Coronary artery (tissue), 2 donors: ENCODE results near the gene SYNDIG1.

Experiments used
- DNase-seq: peaks from one replicate; pipeline ENCODE4 v3.0.0-alpha.2; 2017; ENCODE audit warnings: low spot score
- H3K27ac ChIP-seq, 2 donors: fragments of 200-600 bp; sonication (generic); one replicate each; pipeline ENCODE4 v1.5.1; 2016 to 2019
- H3K4me3 ChIP-seq: fragments of 200-600 bp; sonication (generic); 2 replicates; pipeline ENCODE4 v1.5.1; 2016; ENCODE audit warnings: mild to moderate bottlenecking, moderate library complexity
- TF ChIP-seq, protein P1 (sequence below): fragments of 200-600 bp; sonication (generic); IDR thresholded peaks from one replicate; pipeline ENCODE4 v1.5.1; 2019; ENCODE audit warnings: antibody characterized with exemption

Gene SYNDIG1

DNA sequence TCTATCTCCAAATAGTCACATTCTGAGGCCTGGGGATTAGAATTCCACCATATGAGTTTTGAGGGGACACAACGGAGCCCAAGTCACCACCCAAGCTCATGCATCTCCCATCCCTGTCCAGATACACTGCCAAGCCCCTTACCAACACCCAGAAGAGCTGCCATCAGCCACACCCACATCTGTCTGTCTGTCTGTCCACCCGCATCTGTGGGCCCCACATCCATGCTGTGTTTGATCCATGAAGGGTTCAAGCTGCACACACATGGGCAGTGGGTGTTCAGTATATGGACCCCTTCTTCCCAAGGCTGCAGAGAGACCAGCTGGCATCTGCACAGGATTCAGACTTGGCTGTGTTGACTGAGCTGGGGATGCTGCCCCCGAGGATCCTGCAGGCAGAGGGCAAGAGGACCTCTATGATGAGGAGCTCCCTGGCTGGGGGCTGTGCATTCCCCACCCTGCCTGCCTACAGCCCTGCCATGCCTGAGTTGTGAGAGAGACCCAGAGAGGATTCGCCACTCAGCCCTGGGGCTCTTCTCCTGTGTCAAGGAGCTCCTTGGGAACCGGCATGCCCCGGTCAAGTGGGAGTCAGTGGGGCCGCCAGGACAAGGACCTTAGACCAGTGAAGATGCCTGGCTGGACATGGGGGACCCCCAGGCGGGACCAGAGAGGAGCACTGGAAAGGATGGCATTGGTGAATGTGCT lies 206.4 kb downstream of the SYNDIG1 start:
- Histone ChIP-seq H3K4me3 (no peak overlapping the region), H3K27ac (no peak overlapping the region)
- TF ChIP-seq, protein P1, sequence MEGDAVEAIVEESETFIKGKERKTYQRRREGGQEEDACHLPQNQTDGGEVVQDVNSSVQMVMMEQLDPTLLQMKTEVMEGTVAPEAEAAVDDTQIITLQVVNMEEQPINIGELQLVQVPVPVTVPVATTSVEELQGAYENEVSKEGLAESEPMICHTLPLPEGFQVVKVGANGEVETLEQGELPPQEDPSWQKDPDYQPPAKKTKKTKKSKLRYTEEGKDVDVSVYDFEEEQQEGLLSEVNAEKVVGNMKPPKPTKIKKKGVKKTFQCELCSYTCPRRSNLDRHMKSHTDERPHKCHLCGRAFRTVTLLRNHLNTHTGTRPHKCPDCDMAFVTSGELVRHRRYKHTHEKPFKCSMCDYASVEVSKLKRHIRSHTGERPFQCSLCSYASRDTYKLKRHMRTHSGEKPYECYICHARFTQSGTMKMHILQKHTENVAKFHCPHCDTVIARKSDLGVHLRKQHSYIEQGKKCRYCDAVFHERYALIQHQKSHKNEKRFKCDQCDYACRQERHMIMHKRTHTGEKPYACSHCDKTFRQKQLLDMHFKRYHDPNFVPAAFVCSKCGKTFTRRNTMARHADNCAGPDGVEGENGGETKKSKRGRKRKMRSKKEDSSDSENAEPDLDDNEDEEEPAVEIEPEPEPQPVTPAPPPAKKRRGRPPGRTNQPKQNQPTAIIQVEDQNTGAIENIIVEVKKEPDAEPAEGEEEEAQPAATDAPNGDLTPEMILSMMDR, result no peak
- no peak for DNase-seq

DNA sequence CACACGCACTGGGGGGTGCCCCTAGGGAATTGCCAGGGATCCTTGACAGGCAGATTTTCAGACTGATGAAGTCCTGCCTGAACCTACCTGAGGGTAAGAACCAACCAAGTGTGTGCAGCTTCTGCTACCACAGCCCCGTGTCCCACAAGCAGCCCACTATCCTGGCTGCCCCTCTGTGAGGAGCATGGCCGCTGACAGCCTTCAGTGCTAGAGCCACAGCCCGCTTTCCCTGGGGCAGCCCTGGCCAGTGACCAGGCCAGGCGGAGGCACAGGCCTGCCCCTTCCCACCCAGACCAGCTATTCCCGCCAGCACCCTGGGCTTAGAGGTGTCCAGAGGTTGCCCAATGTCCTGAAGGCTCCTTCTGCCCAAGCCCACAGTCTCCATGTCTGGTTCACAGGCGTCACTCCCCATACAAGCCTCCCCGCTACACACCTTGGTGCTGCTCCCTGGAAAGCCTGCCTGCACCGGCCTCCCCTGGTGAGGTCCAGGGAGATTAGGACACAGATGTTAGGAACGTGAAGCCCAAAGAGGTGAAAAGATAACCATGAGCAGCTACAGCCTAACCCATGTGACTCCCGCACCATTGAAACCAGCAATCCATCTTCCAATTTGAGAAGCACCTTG lies 207.0 kb downstream of the SYNDIG1 start:
- H3K27ac ChIP-seq, result no peak overlapping the region
- no peak for DNase-seq
- H3K4me3 ChIP-seq, result no peak overlapping the region
- TF ChIP-seq, protein P1, result no peak

- Histone ChIP-seq H3K27ac (no peak overlapping the region), H3K4me3 (no peak overlapping the region)
- TF ChIP-seq, protein P1, result no peak
- DNase-seq, result no peak
Measured at GRCh38 chr20:24676978-24677370, 207.5 kb downstream of the SYNDIG1 start.

GRCh38 chr20:24677626-24678315 lies 208.3 kb downstream of the SYNDIG1 start:
- no peak overlapping the region for H3K4me3 ChIP-seq
- H3K27ac ChIP-seq, result no peak overlapping the region
- TF ChIP-seq, protein P1, result no peak
- DNase-seq, result no peak

GRCh38 chr20:24678351-24679106 lies 209.1 kb downstream of the SYNDIG1 start:
- DNase-seq, result no peak
- H3K27ac ChIP-seq, result no peak overlapping the region
- TF ChIP-seq, protein P1, result no peak
- no peak overlapping the region for H3K4me3 ChIP-seq

- DNase-seq, result no peak
Measured at GRCh38 chr20:24679448-24680047, 210.1 kb downstream of the SYNDIG1 start.

More at GRCh38 chr20:24679448-24680047, 210.1 kb downstream of the SYNDIG1 start:
- no peak overlapping the region for H3K27ac ChIP-seq
- TF ChIP-seq, protein P1, result no peak
- H3K4me3 ChIP-seq, result no peak overlapping the region
